Chondrocyte (in vitro differentiated cells): ENCODE data around the gene SPOCK1. TPM values are rescaled to one million over a fixed set of nuclear protein-coding genes. Genes with fewer than 3 reads are reported as not detected.

ENCODE experiments used
- DNase-seq: peaks from one replicate; pipeline ENCODE4 v3.0.0; 2021; ENCODE audit warnings: mixed read lengths, low spot score
- H3K27ac Mint-ChIP-seq: one replicate; pipeline ENCODE4 v1.8.0; 2021; ENCODE audit warnings: mild to moderate bottlenecking, moderate library complexity, mixed read lengths; ENCODE audit not compliant: unreplicated experiment
- H3K27me3 Mint-ChIP-seq: 2 replicates; pipeline ENCODE4 v1.8.0; 2021; ENCODE audit warnings: low read depth, mixed read lengths
- H3K36me3 Mint-ChIP-seq: 2 replicates; pipeline ENCODE4 v1.8.0; 2021; ENCODE audit warnings: low read depth, mixed read lengths
- H3K4me1 Mint-ChIP-seq: 2 replicates; pipeline ENCODE4 v1.8.0; 2021; ENCODE audit warnings: low read depth, mild to moderate bottlenecking, mixed read lengths
- H3K4me3 Mint-ChIP-seq: one replicate; pipeline ENCODE4 v1.8.0; 2021; ENCODE audit warnings: mild to moderate bottlenecking, moderate library complexity, mixed read lengths; ENCODE audit not compliant: unreplicated experiment
- H3K9me3 Mint-ChIP-seq: 2 replicates; pipeline ENCODE4 v1.8.0; 2021; ENCODE audit warnings: low read depth, mixed read lengths
- CTCF ChIP-seq: fragments of 200-600 bp; sonication (generic); IDR thresholded peaks from 2 replicates; pipeline ENCODE4 v1.5.0; 2021; ENCODE audit warnings: antibody characterized with exemption, mild to moderate bottlenecking, moderate library complexity
- total RNA-seq: library from RNA; stranded (reverse); gene quantifications from 3 replicates; pipeline ENCODE4 v1.2.1, GENCODE V29; 2021

SPOCK1 gene
- total RNA-seq, 1 donor from 2014 or later: 127 TPM

GRCh38 chr5:137027758-137028157 lies 471.4 kb downstream of the SPOCK1 start:
- Mint-ChIP-seq H3K4me1 (no peaks in the 10 kb centered on the region), H3K4me3 (no peak overlapping the region), H3K36me3 (peaks cover 1% of the 10 kb centered on the region), H3K27me3 (no peaks in the 10 kb centered on the region), H3K9me3 (no peaks in the 10 kb centered on the region), H3K27ac (no peak overlapping the region)
- TF ChIP-seq CTCF: no peak
- DNase-seq: no peak

- DNase-seq: no peak
- no peak overlapping the region for H3K4me3 Mint-ChIP-seq
- H3K9me3 Mint-ChIP-seq: no peaks in the 10 kb centered on the region
- H3K36me3 Mint-ChIP-seq: peaks cover 1% of the 10 kb centered on the region
- TF ChIP-seq CTCF: no peak
- no peak overlapping the region for H3K27ac Mint-ChIP-seq
- no peaks in the 10 kb centered on the region for H3K4me1 Mint-ChIP-seq
- no peaks in the 10 kb centered on the region for H3K27me3 Mint-ChIP-seq
Measured at GRCh38 chr5:137026296-137026695, 472.8 kb downstream of the SPOCK1 start.

GRCh38 chr5:137024044-137024443 lies 475.1 kb downstream of the SPOCK1 start:
- Mint-ChIP-seq H3K9me3 (no peaks in the 10 kb centered on the region), H3K27ac (no peak overlapping the region), H3K4me1 (no peaks in the 10 kb centered on the region), H3K27me3 (peaks cover 2% of the 10 kb centered on the region), H3K36me3 (peaks cover 1% of the 10 kb centered on the region), H3K4me3 (no peak overlapping the region)
- TF ChIP-seq CTCF: no peak
- DNase-seq: no peak

- Mint-ChIP-seq H3K4me3 (no peak overlapping the region), H3K27me3 (peaks cover 2% of the 10 kb centered on the region), H3K4me1 (no peaks in the 10 kb centered on the region), H3K27ac (no peak overlapping the region), H3K36me3 (peaks cover 1% of the 10 kb centered on the region), H3K9me3 (no peaks in the 10 kb centered on the region)
- no peak for TF ChIP-seq CTCF
- no peak for DNase-seq
Measured at GRCh38 chr5:137023371-137023770, 475.8 kb downstream of the SPOCK1 start.

- Mint-ChIP-seq H3K36me3 (peaks cover 1% of the 10 kb centered on the region), H3K27me3 (peaks cover 3% of the 10 kb centered on the region), H3K4me1 (no peaks in the 10 kb centered on the region), H3K4me3 (no peak overlapping the region), H3K9me3 (no peaks in the 10 kb centered on the region), H3K27ac (no peak overlapping the region)
- TF ChIP-seq CTCF: no peak
- DNase-seq: no peak
Measured at GRCh38 chr5:137022725-137023124, 476.4 kb downstream of the SPOCK1 start.
